GM12864 (cell line): ENCODE results near the gene BRF1.

Experiments used
- DNase-seq: peaks from one replicate; pipeline ENCODE4 v3.0.0-alpha.2; 2011; ENCODE audit warnings: low read depth
- H3K4me3 ChIP-seq: 2 replicates; pipeline ENCODE4 v1.5.1; 2011; ENCODE audit warnings: mild to moderate bottlenecking, low read depth, low read length, control low read depth
- CTCF ChIP-seq: IDR thresholded peaks from 2 replicates; pipeline ENCODE4 v1.5.1; 2011; ENCODE audit warnings: low read depth, mild to moderate bottlenecking, moderate library complexity, low read length, control low read depth, inconsistent platforms; ENCODE audit errors: missing control alignments

Gene BRF1

DNA sequence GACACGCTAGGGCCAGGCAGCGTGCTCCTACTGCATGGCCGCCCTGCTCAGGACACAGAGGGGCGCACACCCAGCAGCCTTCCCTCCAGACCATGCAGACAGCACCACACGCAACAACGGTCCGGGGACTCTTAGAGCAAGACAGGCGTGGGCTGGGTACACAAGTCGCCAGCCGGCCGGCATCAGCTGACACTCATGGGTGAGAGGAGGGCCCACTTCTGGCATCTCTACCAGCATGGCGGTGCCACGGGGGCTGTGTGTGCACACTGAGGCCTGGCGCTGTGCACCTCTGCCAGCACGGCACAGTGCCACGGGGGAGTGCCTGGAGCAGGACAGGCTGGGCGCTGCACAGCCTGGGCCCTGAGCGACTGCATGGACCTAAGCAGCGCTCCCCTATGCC is 59.2 kb downstream of the BRF1 start:
- DNase-seq, result no peak
- no peak for TF ChIP-seq CTCF
- no peak overlapping the region for H3K4me3 ChIP-seq

DNA sequence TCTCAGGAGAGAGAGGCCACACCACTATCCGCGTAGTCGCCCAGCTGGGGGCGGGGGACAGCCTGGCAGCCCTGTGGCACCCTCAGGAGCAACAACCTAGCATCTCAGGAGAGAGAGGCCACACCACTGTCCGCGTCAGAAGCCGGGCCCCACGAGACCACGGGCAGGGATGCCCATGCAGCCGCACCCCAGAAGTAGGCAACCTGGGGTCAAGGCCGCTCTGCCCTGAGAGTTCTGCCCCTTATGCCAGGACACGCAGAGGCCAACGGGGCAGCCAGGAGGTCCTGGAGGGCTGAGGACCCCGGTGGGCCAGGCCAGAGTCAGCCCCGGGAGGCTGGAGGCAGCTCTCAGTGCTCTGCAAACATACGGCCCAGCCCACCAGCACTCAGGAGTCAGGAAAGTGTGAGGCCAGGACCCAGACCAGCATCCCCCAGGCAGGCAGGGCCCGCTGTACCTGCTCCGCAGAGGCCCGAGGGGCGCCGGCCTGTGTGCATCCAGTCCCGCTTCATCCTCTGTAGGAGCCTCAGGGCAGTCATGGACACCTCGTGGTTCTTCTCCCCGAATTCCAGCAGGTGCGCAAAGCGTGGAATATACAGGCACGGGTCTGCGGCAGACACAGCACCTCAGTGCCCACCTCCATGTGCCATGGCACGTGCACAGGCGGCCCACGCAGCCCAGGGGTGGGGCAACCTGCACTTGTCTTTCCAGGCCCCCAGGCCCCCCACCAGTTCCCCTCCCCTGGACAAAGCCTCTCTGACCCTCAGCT is 59.8 kb downstream of the BRF1 start:
- no peak for DNase-seq
- no peak overlapping the region for H3K4me3 ChIP-seq
- TF ChIP-seq CTCF, result no peak

DNA sequence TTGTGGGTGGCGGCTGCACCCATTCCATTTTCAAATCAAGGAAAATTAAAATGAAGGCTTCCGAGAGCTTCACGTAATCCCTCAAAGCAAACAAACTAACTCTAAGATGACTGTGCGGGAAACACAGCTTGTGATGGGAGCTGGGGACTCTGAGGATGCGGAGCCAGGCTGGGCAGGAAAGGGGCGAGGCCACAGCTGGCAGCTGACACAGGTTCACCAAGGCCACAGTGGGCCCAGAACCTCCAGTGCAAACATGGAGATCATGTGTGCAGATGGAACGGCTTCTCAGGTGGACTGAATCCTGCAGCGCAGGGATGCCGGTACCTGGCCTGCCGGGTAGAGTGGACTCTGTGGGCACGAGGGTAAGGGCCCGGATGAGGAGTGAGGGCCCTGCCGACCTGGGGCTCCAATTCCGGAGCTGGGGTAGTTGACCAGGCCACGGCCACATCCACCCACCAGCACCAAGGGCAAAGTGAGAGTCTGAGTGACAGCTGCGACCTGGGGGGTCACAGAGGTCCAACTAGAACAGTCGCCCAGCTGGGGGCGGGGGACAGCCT is 71.6 kb downstream of the BRF1 start:
- DNase-seq, result no peak
- no peak overlapping the region for H3K4me3 ChIP-seq
- no peak for TF ChIP-seq CTCF

GRCh38 chr14:105228562-105228961 is 72.2 kb downstream of the BRF1 start:
- DNase-seq, result no peak
- H3K4me3 ChIP-seq, result no peak overlapping the region
- TF ChIP-seq CTCF, result no peak

DNA sequence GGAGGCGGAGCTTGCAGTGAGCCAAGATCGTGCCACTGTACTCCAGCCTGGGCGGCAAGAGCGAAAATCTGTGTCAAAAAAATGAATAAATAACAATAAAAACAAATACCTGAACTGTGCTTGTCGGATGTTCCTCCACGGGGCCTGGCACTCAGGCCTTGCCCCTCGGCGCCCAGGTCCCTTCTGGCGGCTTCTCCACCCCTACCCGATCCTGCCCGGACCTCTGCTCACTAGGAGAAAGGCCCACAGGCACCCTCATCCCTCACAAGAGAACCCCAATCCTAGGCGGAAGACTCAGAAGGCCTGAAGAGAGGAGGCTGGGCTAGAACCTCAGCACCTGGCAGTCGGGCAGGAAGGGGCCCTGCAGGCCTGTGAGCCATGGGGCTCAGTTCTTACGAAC is 73.5 kb downstream of the BRF1 start:
- TF ChIP-seq CTCF, result no peak
- H3K4me3 ChIP-seq, result no peak overlapping the region
- no peak for DNase-seq

DNA sequence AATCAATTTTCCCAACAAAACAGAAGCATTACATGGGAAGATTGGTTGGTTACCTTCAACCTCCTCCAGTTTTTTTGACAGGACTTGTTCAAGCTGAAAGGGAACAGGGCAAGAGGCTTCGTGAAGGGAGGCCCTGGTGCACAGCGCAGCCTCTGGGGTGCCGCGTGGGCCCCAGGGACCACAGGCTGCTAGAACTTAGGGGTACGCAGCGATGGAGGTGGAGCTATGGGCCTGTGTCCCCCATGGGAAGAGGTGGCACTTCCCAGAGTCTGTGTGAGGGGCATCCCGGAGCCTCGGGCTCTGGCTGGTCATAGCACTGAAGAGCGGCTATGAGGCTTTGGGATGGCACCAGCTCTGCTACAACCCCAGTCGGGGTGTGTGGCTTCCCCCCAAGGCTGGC is 74.6 kb downstream of the BRF1 start:
- no peak overlapping the region for H3K4me3 ChIP-seq
- no peak for DNase-seq
- TF ChIP-seq CTCF, result no peak
